ENCODE measurements around the gene CLCF1. TPM values are rescaled to one million over a fixed set of nuclear protein-coding genes. Genes with fewer than 3 reads are reported as not detected.

CLCF1 gene
- total and polyA plus RNA-seq, 2 donors: 2.7 to 9.2 TPM

GRCh38 chr11:67379061-67380058, 6.0 kb upstream of the CLCF1 start:
- Histone ChIP-seq H3K4me1 (ENCODE audit: insufficient read depth) (no peaks in the 10 kb centered on the region), H3K36me3 (ENCODE audit: insufficient read depth) (no peaks in the 10 kb centered on the region), H3K4me3 (ENCODE audit: low read depth, low read length) (no peak overlapping the region), H3K27ac (ENCODE audit: low read depth) (no peak overlapping the region)
- no peak for DNase-seq (ENCODE audit: extremely low spot score)
- 63% methylated on average over 23 of the region's 23 CpGs for WGBS

DNA sequence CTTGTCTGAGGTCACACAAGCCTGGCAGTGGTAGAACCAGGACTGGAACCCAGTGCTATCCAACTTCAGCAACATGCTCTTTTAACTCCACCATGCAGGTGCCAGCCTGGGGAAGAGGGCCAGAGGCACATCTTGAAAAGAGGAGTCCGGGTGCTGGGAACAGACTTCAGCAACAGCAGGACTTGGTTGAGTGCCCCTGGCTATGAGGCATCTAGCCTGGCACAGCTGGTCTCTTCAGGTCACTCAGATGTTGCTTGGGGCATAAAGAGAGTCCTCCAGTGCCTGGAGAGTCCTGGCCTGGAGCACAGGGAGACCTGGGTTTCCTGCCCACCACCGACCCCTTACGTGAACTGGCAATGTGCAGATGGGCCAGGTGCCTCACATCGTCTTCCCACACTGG, 5.1 kb upstream of the CLCF1 start:
- Histone ChIP-seq H3K36me3 (ENCODE audit: insufficient read depth) (no peaks in the 10 kb centered on the region), H3K27ac (ENCODE audit: low read depth) (no peak overlapping the region), H3K4me1 (ENCODE audit: insufficient read depth) (no peaks in the 10 kb centered on the region), H3K4me3 (ENCODE audit: low read depth, low read length) (no peak overlapping the region)
- WGBS: 92% methylated on average over 4 of the region's 4 CpGs
- DNase-seq (ENCODE audit: extremely low spot score): no peak

DNA sequence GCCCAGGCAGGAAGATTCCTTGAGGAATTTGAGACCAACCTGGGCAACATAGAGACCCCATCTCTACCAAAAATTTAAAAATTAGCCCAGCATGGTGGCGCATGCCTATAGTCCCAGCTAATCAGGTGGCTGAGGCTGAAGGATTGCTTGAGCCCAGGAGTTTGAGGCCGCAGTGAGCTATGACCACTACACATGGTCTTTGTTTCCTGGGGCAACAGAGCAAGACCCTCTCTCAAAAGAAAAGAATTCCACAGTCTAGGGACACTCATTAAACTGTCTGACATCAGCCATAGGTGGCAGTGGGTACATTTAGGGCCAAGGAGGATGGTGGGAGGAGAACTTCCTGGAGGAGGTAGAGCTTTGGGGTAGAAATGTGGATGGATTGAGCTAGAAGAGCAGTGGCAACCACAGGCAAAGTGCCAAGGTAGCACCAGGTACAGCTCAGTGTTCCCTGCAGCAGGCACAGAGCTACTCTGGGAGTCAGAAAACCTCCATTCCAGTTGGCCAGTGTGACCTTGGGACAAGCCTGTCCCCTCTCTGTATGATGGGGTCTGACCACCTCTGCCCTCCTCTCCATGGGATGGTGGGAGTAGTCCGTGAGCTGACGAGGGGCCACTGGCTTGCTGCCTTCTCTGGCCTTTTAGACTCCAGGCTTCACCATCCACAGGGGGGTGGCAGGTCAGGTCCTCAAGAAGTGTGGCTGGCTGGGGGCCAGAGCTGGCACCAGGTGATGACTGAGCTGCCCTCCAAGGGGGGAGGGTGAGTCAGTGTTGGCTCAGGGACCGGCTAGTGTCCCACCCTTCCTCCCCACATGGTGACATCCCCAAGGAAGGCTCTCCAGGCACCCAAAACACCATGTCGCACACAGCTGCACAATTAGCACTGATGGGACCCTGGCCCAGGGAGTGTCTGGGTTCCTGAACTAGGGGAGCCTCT, 3.7 kb upstream of the CLCF1 start:
- WGBS: 88% methylated on average over 6 of the region's 6 CpGs
- no peak for DNase-seq (ENCODE audit: extremely low spot score)

GRCh38 chr11:67376063-67376820, 2.8 kb upstream of the CLCF1 start:
- no peaks in the 10 kb centered on the region for H3K4me1 ChIP-seq (ENCODE audit: insufficient read depth)
- no peaks in the 10 kb centered on the region for H3K36me3 ChIP-seq (ENCODE audit: insufficient read depth)
- 68% methylated on average over 7 of the region's 7 CpGs for WGBS
- no peak overlapping the region for H3K4me3 ChIP-seq (ENCODE audit: low read depth, low read length)
- DNase-seq (ENCODE audit: extremely low spot score): no peak
- no peak overlapping the region for H3K27ac ChIP-seq (ENCODE audit: low read depth)

More for the DNA sequence above, 3.7 kb upstream of the CLCF1 start:
- Histone ChIP-seq H3K27ac (ENCODE audit: low read depth) (no peak overlapping the region), H3K4me1 (ENCODE audit: insufficient read depth) (no peaks in the 10 kb centered on the region), H3K4me3 (ENCODE audit: low read depth, low read length) (no peak overlapping the region), H3K36me3 (ENCODE audit: insufficient read depth) (no peaks in the 10 kb centered on the region)

GRCh38 chr11:67375320-67376055, 2.1 kb upstream of the CLCF1 start:
- no peaks in the 10 kb centered on the region for H3K36me3 ChIP-seq (ENCODE audit: insufficient read depth)
- DNase-seq (ENCODE audit: extremely low spot score): no peak
- H3K4me3 ChIP-seq (ENCODE audit: low read depth, low read length): no peak overlapping the region
- H3K27ac ChIP-seq (ENCODE audit: low read depth): no peak overlapping the region
- no peaks in the 10 kb centered on the region for H3K4me1 ChIP-seq (ENCODE audit: insufficient read depth)
- 46% methylated on average over 15 of the region's 15 CpGs for WGBS

GRCh38 chr11:67374571-67375281, 1.3 kb upstream of the CLCF1 start:
- H3K36me3 ChIP-seq (ENCODE audit: insufficient read depth): no peaks in the 10 kb centered on the region

DNA sequence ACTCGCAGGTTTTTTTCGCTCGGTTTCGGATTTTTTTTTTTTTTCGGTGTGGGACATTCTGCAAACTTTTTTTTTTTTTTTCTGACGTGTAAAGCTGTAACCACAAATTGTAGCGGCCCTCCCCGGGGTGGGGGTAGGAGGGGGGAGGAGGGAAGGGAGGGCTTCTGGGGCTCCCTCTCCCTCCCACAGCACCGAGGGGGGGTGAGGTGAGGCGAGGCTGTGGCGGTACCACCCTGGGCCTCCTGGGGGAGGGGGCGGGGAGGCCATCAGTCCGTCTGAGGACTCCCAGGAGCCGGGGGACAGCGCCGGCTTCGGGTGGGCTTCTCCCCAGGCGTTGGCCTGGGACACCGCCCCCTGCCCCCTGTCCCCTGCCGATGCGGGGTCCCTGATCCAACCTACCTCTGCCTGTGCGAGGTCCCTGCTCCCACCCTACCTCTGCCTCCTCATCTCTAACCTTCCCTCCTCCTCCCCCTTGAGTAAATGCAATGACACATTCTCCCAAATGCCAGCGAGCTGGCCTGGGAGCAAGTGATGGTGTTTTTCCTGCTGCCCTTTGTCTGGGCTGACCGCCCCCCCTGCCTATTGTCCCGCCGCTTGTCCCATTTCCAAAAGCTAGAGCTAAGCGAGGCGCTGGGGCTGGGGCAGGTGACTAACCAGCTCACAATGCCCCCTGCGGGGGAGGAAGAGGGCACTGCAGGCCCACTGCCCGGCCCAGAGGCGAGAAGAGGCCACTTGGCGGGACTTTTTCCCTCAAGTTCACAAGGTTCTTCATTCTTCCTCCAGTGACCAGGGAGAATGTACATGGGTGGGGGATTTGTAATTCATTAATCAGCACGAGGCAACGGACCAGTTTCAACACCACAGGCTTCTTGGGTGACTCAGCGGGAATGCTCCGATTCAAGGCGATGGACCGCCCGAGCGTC, 511 bp upstream of the CLCF1 start:
- H3K4me3 ChIP-seq (ENCODE audit: low read depth, low read length): peak overlapping the region; percentile 77
- WGBS: 10% methylated on average over 40 of the region's 40 CpGs
- H3K4me1 ChIP-seq (ENCODE audit: insufficient read depth): no peaks in the 10 kb centered on the region
- peak overlapping the region; percentile 91 for H3K27ac ChIP-seq (ENCODE audit: low read depth)
- DNase-seq (ENCODE audit: extremely low spot score): no peak
- H3K36me3 ChIP-seq (ENCODE audit: insufficient read depth): no peaks in the 10 kb centered on the region

More at GRCh38 chr11:67374571-67375281, 1.3 kb upstream of the CLCF1 start:
- no peak for DNase-seq (ENCODE audit: extremely low spot score)
- no peaks in the 10 kb centered on the region for H3K4me1 ChIP-seq (ENCODE audit: insufficient read depth)
- no peak overlapping the region for H3K27ac ChIP-seq (ENCODE audit: low read depth)
- H3K4me3 ChIP-seq (ENCODE audit: low read depth, low read length): no peak overlapping the region
- WGBS: 44% methylated on average over 9 of the region's 9 CpGs

GRCh38 chr11:67372321-67372992, 941 bp downstream of the CLCF1 start:
- Histone ChIP-seq H3K27ac (ENCODE audit: low read depth) (peak overlapping the region; percentile 78), H3K4me3 (ENCODE audit: low read depth, low read length) (peak overlapping the region; percentile 77), H3K36me3 (ENCODE audit: insufficient read depth) (no peaks in the 10 kb centered on the region), H3K4me1 (ENCODE audit: insufficient read depth) (peaks cover 2% of the 10 kb centered on the region)
- whole genome bisulfite sequencing: 1% methylated on average over 78 of the region's 78 CpGs
- no peak for DNase-seq (ENCODE audit: extremely low spot score)

DNA sequence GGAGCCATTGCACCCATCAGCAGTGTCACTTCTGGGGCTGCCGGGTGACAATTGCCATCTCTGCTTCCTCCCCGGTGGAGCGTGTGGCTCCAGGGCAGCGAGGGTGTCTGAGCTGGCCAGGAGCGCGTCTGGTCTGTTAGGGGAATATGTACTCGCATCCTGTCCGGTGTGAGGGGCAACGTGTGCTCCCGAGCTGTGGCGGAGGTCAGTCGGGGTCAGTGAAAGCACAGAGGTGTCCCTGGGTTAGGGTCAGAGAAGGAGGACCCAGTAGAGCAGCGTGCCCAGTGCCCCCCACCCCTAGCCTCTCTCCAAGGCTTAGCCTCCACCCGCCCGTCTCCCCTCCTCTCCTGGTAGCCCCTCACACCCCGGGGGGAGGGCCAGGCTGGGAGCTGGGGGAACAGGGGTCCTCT, 1.5 kb downstream of the CLCF1 start:
- H3K27ac ChIP-seq (ENCODE audit: low read depth): peak overlapping the region; percentile 25
- no peak for DNase-seq (ENCODE audit: extremely low spot score)
- H3K4me1 ChIP-seq (ENCODE audit: insufficient read depth): peaks cover 2% of the 10 kb centered on the region
- H3K4me3 ChIP-seq (ENCODE audit: low read depth, low read length): peak overlapping the region; percentile 77
- no peaks in the 10 kb centered on the region for H3K36me3 ChIP-seq (ENCODE audit: insufficient read depth)
- WGBS: 26% methylated on average over 16 of the region's 16 CpGs

- H3K4me1 ChIP-seq (ENCODE audit: insufficient read depth): peaks cover 2% of the 10 kb centered on the region
- no peak for DNase-seq (ENCODE audit: extremely low spot score)
- peak overlapping the region; percentile 77 for H3K4me3 ChIP-seq (ENCODE audit: low read depth, low read length)
- peak overlapping the region; percentile 74 for H3K27ac ChIP-seq (ENCODE audit: low read depth)
- 49% methylated on average over 8 of the region's 8 CpGs for WGBS
- H3K36me3 ChIP-seq (ENCODE audit: insufficient read depth): no peaks in the 10 kb centered on the region
Observed at GRCh38 chr11:67371189-67371910, 2.0 kb downstream of the CLCF1 start.

Data from urinary bladder (tissue), 4 donors.